GM20431 (cell line): ENCODE results near the gene PPP1R9A.

Experiments used
- in situ Hi-C: fragments of 300-500 bp; cut with MseI, MboI; formaldehyde crosslinking; loops from one replicate; pipeline ENCODE4 v1.15.0; 2020; ENCODE audit warnings: low sequenced_read_pairs; ENCODE audit not compliant: unreplicated experiment

PPP1R9A gene

GRCh38 chr7:95088536-95089215, 181.3 kb downstream of the PPP1R9A start:
- in situ Hi-C loops, result no loop called here

- in situ Hi-C loops, result no loop called here
Observed at GRCh38 chr7:95089414-95090315, 182.3 kb downstream of the PPP1R9A start.

GRCh38 chr7:95092324-95092723, 184.9 kb downstream of the PPP1R9A start:
- in situ Hi-C loops, result no loop called here

- in situ Hi-C loops, result no loop called here
Observed at GRCh38 chr7:95095259-95095965, 188.0 kb downstream of the PPP1R9A start.

- in situ Hi-C loops, result no loop called here
Observed at GRCh38 chr7:95095966-95096540, 188.7 kb downstream of the PPP1R9A start.

GRCh38 chr7:95097291-95097690, 189.9 kb downstream of the PPP1R9A start:
- in situ Hi-C loops, result no loop called here

GRCh38 chr7:95097851-95098250, 190.5 kb downstream of the PPP1R9A start:
- in situ Hi-C loops, result no loop called here

- in situ Hi-C loops, result no loop called here
Observed at GRCh38 chr7:95099106-95099505, 191.7 kb downstream of the PPP1R9A start.

GRCh38 chr7:95101422-95101821, 194.0 kb downstream of the PPP1R9A start:
- in situ Hi-C loops, result no loop called here

- in situ Hi-C loops, result no loop called here
Observed at GRCh38 chr7:95102662-95103061, 195.3 kb downstream of the PPP1R9A start.

- in situ Hi-C loops, result no loop called here
Observed at GRCh38 chr7:95104739-95105138, 197.3 kb downstream of the PPP1R9A start.

- in situ Hi-C loops, result no loop called here
Observed at GRCh38 chr7:95105627-95106026, 198.2 kb downstream of the PPP1R9A start.

GRCh38 chr7:95106401-95106800, 199.0 kb downstream of the PPP1R9A start:
- in situ Hi-C loops, result no loop called here

GRCh38 chr7:95110707-95111106, 203.3 kb downstream of the PPP1R9A start:
- in situ Hi-C loops, result no loop called here

- in situ Hi-C loops, result no loop called here
Observed at GRCh38 chr7:95113590-95113989, 206.2 kb downstream of the PPP1R9A start.

- in situ Hi-C loops, result no loop called here
Observed at GRCh38 chr7:95126053-95126709, 218.8 kb downstream of the PPP1R9A start.

GRCh38 chr7:95132500-95132899, 225.1 kb downstream of the PPP1R9A start:
- in situ Hi-C loops, result no loop called here

GRCh38 chr7:95139922-95140321, 232.5 kb downstream of the PPP1R9A start:
- in situ Hi-C loops, result no loop called here

GRCh38 chr7:95141755-95142154, 234.4 kb downstream of the PPP1R9A start:
- in situ Hi-C loops, result no loop called here

- in situ Hi-C loops, result no loop called here
Observed at GRCh38 chr7:95144256-95144655, 236.9 kb downstream of the PPP1R9A start.
